Hippocampal formation (tissue), 2 donors: ENCODE data around the gene STX8.

Source experiments
- DNase-seq, 2 donors: peaks; one replicate each; lab custom pipeline; 2025; lab: John Stamatoyannopoulos, UW

STX8 gene

GRCh38 chr17:9439851-9440250 lies 135.8 kb downstream of the STX8 start:
- DNase-seq, result no peak

GRCh38 chr17:9436630-9437029 lies 139.0 kb downstream of the STX8 start:
- no peak for DNase-seq

DNA sequence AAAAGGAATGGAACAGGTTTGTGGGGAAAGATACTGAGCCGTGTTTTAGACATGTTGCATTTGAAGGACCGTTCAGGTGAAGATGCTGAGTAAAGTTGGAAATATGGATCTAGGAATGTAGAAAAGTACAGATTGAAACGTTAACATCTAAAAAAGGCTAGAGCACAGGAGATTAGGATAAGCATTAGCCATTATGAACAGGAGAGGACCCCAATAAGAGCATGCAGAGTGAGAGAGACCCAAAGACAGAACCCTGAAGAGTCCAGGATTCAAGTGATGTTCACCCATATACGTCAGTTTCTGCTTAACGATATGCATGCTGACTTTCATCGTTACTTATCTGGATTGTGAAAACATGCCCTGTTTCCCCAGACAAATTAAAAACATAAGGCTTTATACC lies 140.5 kb downstream of the STX8 start:
- no peak for DNase-seq

DNA sequence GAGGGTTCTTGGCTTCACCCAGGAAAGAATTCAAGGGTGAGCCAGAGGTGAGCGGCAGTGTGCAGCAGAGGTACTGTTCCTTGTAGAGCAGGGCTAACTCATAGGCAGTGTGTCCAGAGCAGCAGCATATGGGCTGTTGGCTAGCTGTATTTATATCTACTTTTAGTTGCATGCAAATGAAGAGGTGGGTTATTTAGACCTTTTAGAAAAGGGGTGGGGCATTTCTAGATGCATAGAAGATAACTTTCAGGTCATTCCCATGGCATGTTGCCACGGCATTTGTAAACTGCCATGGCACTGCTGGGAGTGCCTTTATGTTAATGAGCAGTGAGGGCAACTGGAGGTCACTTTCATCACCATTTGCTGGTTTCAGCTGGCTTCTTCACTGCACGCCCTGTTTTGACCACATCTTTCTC lies 141.0 kb downstream of the STX8 start:
- DNase-seq, result no peak

GRCh38 chr17:9432934-9433421 lies 142.6 kb downstream of the STX8 start:
- DNase-seq, result no peak

DNA sequence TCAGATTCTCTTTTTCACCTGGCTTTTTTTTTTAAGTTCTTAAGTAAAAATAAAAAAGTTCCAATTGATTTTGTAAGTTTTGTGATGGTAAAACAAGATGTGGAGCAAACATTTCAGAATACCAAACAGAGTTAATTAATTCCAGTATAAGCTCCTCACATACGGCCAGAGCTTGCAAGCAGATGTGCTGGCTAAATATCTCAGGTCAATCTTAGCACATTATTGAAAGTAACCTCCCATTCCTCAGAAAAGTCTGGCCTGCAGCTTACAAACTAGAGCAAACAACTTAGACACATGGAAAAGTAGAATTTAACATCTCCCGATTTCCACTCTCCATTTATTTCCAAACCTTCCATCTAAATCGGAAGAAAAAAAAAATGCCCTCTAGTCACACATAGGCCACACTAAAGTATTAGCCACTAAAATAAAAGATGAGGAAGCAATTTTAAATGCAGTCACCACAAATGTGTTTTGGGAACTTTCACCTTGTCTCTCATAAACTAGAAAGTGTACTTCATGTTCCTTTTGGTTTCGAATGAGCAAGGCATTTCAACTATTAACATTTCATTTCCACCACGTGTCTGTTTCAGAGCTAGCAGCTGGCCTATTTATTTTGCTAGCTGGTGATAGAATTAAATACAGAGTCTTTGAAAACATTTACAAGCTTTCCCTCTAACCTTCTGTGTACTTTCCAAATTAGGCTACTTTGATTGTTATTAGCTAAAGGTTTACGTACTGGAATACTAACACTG lies 143.3 kb downstream of the STX8 start:
- no peak for DNase-seq

DNA sequence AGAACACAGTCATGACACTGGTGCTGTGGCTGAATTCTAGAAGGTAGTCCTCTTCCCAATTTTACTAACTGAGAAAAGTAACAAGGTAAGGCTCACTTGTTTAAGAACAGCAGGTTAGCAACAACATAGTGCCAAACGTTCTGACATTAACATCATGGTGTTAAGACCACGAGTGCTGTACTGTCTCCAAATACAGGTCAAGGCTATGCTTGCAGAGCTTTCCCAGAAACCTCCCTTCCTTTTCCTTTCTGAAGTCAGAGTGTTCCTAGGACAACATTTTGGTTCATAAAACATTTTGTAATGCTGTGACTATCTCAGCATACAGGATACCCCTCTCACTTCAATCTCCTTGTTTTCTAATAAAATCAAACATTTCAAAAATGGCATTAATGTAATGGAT lies 144.0 kb downstream of the STX8 start:
- no peak for DNase-seq

DNA sequence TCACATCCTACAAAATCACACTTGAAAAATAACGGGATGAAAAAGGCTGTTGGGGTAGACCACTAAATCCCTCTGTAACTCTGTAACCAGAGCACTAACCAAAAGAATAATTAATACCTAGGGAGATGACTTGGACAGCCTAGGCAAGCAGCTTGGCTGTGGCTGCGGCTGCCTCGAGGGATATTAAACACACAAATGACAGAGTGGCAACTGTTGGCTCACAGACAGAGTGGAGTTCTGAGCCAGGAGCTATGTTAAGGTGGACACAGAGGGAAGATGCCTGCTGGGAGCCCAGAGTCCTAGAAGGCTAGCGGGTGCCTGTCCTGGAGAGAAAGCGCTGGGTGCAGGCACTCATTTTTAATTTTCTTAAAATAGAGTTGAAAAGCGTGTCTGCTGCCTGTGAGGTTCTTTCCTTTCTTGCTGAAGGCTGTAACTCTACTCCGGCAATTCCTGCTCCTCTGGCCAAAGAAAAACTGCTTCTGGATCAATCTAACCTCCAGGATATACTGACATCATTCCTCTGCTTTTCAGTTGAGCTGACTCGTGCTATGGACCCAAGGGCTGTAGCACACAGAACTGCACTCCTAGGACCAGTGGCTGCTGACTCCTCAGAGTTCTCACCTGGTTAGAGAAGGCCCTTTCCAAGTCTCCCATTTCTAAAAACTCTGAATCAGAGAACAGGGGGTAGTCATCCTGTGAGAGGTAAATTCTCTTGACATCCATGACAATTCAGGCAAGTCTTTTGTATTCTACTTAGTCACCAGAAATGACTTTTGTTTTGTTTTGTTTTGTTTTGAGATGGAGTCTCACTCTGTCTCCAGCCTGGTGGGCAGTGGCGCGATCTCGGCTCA lies 147.9 kb downstream of the STX8 start:
- DNase-seq, result no peak

- DNase-seq, result no peak
Measured at GRCh38 chr17:9424071-9424640, 151.5 kb downstream of the STX8 start.

GRCh38 chr17:9421525-9421924 lies 154.1 kb downstream of the STX8 start:
- DNase-seq, result no peak

GRCh38 chr17:9419932-9420453 lies 155.6 kb downstream of the STX8 start:
- DNase-seq, result no peak

GRCh38 chr17:9414471-9414870 lies 161.1 kb downstream of the STX8 start:
- DNase-seq, result no peak

DNA sequence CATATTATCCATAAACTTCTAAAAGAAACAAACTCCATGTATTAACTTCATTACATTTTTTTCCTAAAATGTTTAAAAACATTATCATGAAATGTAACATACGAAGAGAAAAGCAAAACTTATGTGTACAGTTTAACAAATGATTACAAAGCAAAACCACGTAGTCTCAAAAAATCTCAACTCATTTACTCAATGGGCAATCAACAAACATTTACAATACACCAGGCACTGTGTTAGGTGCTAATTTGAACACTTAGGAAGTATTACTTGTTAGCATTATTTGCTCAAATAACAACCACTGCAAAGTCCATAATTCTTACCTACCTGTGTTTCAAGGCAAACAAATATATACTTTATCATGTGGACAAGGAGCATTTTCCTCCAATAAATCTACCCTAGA lies 164.9 kb downstream of the STX8 start:
- no peak for DNase-seq

GRCh38 chr17:9410301-9410700 lies 165.3 kb downstream of the STX8 start:
- DNase-seq, result no peak

GRCh38 chr17:9409878-9410277 lies 165.7 kb downstream of the STX8 start:
- DNase-seq, result no peak

GRCh38 chr17:9408868-9409829 lies 166.5 kb downstream of the STX8 start:
- no peak for DNase-seq

GRCh38 chr17:9408381-9408780 lies 167.2 kb downstream of the STX8 start:
- no peak for DNase-seq

DNA sequence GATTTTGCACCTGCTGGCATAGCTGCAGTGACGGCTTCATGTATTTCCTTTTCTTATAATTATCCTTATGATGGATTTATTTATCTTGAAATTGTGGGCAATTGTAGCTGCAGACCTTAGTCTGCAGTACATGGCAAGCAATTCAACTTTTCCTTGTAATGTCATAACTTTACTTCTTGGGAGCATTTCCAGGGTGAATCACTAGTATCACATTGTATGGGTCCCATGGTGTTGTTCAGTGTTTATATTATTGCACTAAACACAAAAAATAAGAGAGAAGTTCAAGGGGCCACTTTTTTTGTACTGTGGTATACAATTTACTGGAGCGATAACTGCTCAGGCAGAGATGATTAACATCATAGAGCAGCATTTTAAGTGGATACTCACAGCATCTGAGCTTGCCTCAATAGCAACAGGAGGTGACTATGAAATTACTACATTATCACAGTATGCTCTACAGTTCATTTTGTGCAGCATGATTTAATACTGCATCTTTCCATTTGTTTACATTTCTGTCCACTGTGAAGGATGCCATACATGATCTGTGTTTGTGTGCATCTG lies 169.5 kb downstream of the STX8 start:
- DNase-seq, result no peak

GRCh38 chr17:9403257-9403656 lies 172.4 kb downstream of the STX8 start:
- DNase-seq, result no peak

- no peak for DNase-seq
Measured at GRCh38 chr17:9402590-9403199, 172.9 kb downstream of the STX8 start.

GRCh38 chr17:9401434-9401833 lies 174.2 kb downstream of the STX8 start:
- no peak for DNase-seq
